Esophagus (tissue), 2 donors: ENCODE results near the gene SLC7A5. TPM values are rescaled to one million over a fixed set of nuclear protein-coding genes. Genes with fewer than 3 reads are reported as not detected.
A peak's percentile ranks its signal among the peaks of the same experiment; 100 is the strongest.
"Not testable (repeated sequence)": the region's sequence is repeated elsewhere in the genome, so short reads cannot be mapped to it uniquely, and the experiment has no call there.

Experiments used
- H3K27ac ChIP-seq, 2 donors: one replicate each; pipeline ENCODE4 v1.5.1; 2013; ENCODE audit warnings: low read depth in 2 of 2, mild to moderate bottlenecking in 2 of 2, inconsistent platforms in 1 of 2, low read length in 1 of 2, moderate library complexity in 1 of 2
- H3K27me3 ChIP-seq, 2 donors: one replicate each; pipeline ENCODE4 v1.6.1; 2013; ENCODE audit warnings: low read length in 2 of 2, control low read depth in 1 of 2, mild to moderate bottlenecking in 1 of 2; ENCODE audit not compliant: insufficient read depth in 2 of 2, control insufficient read depth in 1 of 2
- H3K36me3 ChIP-seq, 2 donors: one replicate each; pipeline ENCODE4 v1.6.1; 2013; ENCODE audit warnings: low read length in 1 of 2; ENCODE audit not compliant: control insufficient read depth in 2 of 2, insufficient read depth in 2 of 2
- H3K4me1 ChIP-seq, 2 donors: one replicate each; pipeline ENCODE4 v1.6.1; 2013; ENCODE audit warnings: low read length in 1 of 2; ENCODE audit not compliant: control insufficient read depth in 2 of 2, insufficient read depth in 2 of 2
- H3K4me3 ChIP-seq, 2 donors: one replicate each; pipeline ENCODE4 v1.5.1; 2013; ENCODE audit warnings: low read length in 2 of 2, mild to moderate bottlenecking in 2 of 2, low read depth in 1 of 2, moderate library complexity in 1 of 2
- H3K9me3 ChIP-seq, 2 donors: one replicate each; pipeline ENCODE4 v1.6.1; 2013; ENCODE audit warnings: mild to moderate bottlenecking in 2 of 2, low read depth in 1 of 2, low read length in 1 of 2, moderate library complexity in 1 of 2; ENCODE audit not compliant: control insufficient read depth in 2 of 2, insufficient read depth in 1 of 2
- WGBS, 2 donors: extraction: QIAGEN DNeasy Blood & Tissue Kit; methylation state at CpG; one replicate each; pipeline ENCODE4 v1.1.7; 2013; 5-methylcytosine and 5-hydroxymethylcytosine counted together
- polyA plus RNA-seq, 2 donors: library from polyadenylated mRNA; stranded (reverse); fragments of 200-250 nt; gene quantifications; one replicate each; pipeline ENCODE4 v1.2.3, GENCODE V29; 2013
- donor health status: healthy with polysubstance abuse.
- donor health status: Bipolar disorder and iron deficiency.

The SLC7A5 gene
- polyA plus RNA-seq, 2 donors: 117 to 138 TPM

DNA sequence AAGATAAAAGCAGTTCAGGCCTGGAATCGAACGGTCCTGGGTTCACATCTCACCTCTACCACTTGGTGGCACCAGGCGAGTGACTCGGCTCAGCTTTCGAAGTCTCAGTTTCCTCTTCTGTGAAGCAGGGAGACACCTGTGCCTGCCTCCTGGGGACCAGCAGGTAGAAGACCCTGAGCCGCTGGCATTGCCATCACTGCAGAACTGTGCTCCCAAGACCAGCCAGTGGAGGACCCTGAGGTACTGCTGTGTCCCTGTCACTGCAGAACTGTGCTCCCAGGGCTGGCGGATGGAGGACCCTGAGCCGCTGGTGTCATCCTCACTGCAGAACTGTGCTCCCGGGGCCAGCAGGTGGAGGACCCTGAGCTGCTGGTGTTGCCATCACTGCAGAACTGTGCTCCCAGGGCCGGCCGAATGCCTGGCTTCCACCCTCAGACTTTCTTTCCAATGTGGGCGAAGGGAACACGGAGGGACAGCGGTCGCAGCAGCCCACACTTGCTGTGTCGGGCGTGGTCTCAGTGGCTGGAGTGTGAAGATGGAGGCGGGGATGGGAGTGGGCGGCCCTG lies 8.7 kb upstream of the SLC7A5 start:
- no peak overlapping the region for H3K4me3 ChIP-seq
- H3K9me3 ChIP-seq: peaks cover 0 to 4% of the 10 kb centered on the region in 2 donors
- WGBS, 2 donors: 79 to 80% methylated on average over 19 of the region's 19 CpGs
- H3K36me3 ChIP-seq: no peaks in the 10 kb centered on the region
- H3K27ac ChIP-seq: no peak overlapping the region
- peaks cover 0 to 3% of the 10 kb centered on the region in 2 donors for H3K27me3 ChIP-seq
- H3K4me1 ChIP-seq: no peaks in the 10 kb centered on the region

DNA sequence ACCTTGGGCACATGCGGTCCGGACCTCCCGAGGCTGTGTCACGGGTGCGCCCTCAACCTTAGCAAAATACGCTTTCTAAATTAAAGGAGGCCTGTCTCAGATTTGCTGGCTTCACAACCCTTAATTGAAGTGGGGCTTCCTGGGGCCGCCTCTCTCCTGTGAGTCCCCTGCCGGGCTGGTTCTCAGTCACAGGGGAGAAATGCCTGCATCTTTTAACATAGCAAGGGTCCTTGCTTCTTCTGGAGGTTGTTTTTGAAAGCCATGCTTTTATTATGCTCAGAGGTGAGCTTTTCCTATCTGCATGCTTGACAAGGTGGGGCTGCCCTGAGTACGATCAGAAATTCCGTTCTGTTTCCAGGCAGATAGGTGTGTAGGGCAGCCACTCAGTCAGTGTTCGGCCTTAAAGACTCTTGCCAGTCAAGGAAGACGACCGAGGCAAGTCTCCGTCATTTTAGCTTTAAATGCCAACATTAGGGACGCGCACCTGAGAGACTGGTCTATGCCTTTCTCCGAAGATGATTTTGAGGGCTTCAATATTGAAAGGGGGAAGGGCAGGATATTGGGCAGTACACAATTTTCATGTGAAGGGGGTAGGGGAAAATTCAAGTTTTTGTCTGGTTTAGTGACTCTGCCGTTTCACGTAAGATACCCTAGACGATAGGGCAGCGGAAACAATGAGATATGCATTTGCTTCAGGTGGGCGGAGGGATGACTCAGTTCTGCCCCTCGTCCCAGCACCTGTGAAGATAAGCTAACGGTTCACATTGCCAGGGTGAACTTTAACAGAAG lies 5.5 kb upstream of the SLC7A5 start:
- Histone ChIP-seq H3K4me1 (peaks cover 0 to 3% of the 10 kb centered on the region in 2 donors), H3K27ac (no peak overlapping the region), H3K27me3 (peaks cover 0 to 3% of the 10 kb centered on the region in 2 donors), H3K9me3 (peaks cover 0 to 4% of the 10 kb centered on the region in 2 donors), H3K36me3 (no peaks in the 10 kb centered on the region), H3K4me3 (no peak overlapping the region)
- WGBS, 2 donors: 50 to 60% methylated on average over 24 of the region's 24 CpGs

DNA sequence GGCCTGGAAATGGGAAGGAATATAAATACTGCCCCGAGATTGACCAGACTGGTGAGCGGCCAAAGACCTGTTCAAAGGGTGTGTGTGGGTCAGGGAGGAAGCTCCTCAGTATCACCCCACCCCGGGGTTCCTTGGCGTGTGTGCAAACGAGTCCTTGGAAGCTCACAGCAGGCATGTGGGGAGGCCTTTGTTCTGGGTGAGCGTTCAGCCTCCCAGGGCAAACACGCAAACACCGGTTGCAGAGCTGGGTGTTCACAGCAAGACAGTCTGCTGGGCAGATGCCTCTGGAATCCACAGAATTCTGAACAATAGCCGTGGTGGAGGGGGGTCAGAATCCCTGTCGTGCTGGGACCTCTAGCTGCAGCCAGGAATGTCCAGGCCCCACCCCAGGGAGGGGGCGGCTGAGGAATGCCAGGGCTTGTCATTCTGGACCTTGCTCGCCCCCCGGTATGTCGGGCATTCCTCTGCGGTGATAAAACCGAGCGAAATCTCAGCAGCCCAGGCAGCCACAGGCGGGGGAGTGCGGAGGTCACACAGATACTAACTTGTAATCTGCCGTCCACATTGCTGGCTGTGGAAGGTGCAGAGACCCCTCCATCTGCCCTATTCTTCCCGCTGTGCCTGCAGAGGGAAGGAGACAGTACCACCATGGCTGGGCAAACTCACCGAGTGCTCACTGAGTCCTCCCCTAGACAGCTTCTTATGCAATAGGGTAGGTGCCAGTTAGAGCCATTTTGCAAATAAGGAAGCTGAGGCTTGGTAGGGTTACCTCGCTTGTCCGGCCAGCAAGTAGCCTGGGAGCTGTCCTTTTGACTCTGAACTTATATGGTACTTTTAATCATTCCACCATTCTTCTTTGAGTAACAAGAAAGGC lies 1.3 kb upstream of the SLC7A5 start:
- H3K27ac ChIP-seq: peak overlapping the region in 1 of 2 donors; percentile 49
- not testable (repeated sequence) for H3K9me3 ChIP-seq, H3K27me3 ChIP-seq, H3K4me3 ChIP-seq, H3K4me1 ChIP-seq, H3K36me3 ChIP-seq
- WGBS, 2 donors: 59% methylated on average over 21 to 24 of the region's 24 CpGs

DNA sequence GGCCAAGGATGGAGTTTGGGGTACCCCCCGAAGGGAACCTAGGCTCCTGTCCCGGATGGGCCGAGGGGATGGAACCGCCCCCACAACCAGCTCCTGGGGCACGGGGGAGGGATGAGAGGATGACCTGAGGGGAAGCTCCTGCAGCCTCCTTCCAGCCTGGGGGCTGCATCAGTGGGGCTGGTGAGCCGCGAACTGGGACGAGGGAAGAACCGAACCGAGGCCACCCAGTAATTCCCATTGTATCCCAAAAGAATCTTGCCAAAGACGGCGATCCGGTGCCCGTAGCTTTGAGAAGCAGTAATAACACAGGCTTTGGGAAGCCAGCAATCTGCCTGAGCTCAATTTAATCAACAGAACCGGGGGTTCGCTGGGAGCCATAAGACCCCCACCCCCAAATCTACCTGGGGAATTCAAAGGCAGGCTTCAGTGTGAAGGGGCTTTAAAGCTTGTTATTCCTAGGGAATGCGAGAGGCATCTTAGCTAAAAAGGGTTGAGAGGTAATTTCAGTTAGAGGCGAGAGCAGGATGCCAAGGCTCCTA lies 641 bp upstream of the SLC7A5 start:
- not testable (repeated sequence) for H3K27me3 ChIP-seq, H3K36me3 ChIP-seq, H3K4me3 ChIP-seq, H3K9me3 ChIP-seq, H3K4me1 ChIP-seq
- peak overlapping the region in 1 of 2 donors; percentile 49 for H3K27ac ChIP-seq
- WGBS, 2 donors: 85 to 86% methylated on average over 18 of the region's 18 CpGs

DNA sequence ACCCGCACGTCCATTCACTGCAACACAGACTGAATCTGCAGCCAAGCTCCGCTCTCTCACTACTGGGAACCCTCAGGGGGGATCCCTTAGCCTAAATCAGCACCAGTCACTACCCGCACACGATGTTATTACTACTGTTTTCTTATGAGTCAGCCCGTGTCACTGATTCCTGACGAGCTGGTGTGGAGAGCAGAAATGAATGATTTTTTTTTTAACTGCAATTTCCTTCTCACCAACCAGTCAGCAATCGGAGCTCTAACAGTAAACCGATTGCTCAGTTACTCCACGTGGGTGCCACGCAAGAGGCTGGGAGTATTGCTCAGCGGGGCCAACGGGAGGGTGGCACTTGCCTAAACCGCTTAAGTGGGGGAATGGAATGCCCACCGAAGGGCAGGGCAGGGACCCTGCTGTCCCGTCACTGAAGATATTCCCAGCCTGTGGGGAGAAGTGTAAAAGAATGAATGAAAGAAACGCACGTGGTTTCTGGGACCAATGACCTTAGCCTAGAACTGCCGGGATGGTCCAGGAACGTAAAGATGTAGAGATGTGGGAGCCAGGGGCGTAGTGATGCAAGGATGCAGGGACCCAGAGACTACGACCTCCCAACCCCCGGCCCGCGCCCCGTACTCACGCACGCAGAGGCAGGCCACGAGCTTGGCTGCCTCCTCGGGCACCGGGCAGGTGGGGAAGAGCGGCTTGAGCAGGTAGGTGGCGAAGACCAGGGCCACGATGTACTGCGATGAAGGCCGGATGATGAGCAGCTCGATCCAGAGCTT lies 865 bp downstream of the SLC7A5 start:
- not testable (repeated sequence) for H3K4me1 ChIP-seq, H3K9me3 ChIP-seq, H3K36me3 ChIP-seq, H3K27me3 ChIP-seq
- peak overlapping the region; percentile 58 to 79 for H3K4me3 ChIP-seq
- H3K27ac ChIP-seq: peak overlapping the region; percentile 77 to 87
- 5 to 12% methylated on average over 33 to 36 of the region's 37 CpGs for WGBS, 2 donors

DNA sequence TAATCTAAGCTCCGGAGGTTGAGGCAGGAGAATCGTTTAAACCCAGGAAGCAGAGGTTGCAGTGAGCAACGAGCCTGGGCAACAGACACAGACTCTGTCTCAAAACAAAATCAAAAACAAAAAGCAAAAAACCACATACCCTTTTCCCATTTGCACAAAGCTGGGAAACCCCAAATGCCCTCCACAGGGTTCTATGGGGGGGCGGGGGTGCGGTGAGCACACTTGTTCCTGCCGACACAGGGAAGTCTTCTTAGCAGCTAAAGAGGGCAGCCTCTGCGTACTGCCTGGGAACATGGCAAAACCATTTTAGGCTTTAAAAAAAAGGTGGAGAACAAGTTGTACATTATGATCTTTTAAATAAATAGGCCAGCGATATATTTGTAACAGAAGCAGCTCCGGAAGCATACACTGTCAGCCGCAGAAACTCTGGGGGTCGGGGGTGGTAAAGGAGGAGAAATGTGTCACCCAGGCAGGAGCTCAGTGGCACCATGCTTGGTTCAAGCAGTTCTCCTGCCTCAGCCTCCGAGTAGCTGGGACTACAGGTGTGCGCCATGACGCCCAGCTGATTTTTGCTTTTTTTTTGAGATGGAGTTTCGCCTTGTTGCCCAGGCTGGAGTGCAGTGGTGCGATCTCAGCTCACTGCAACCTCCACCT lies 3.3 kb downstream of the SLC7A5 start:
- H3K27me3 ChIP-seq, H3K9me3 ChIP-seq, H3K36me3 ChIP-seq: not testable (repeated sequence)
- H3K4me3 ChIP-seq: peak overlapping the region; percentile 27 to 32
- peak overlapping the region; percentile 39 to 58 for H3K27ac ChIP-seq
- WGBS, 2 donors: 37 to 63% methylated on average over 16 of the region's 16 CpGs
- H3K4me1 ChIP-seq: peaks cover 4 to 20% of the 10 kb centered on the region in 2 donors

DNA sequence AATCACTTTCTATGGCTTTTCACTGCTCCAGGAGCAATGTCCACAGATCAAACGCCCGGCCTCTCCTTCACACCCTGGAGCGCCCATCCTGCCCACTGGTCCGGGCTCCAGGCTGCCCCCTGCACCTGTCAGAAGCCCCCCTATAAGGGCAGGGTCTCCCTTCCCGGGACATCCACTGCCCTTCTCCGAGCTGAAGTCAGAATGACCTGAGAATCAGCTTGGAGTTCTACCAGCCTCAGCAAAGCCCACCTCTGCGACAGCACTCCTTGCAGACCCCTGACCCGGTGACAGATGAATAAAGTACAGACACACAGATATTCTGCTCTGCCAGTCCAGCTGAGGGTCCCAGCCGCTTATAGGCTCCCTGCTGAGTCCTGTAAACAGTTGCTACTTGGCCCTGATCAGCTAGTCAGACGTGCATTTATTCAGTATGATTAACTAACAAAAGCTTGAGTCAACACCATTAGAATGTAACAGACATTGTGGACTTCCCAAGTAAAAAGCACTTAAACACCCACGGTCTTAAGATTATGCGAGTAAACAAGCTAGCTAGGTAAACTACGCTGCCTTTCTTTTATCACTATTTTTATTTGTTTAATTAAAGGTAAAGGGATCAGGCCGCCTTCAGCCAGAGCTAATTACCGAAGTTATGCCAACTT lies 4.8 kb downstream of the SLC7A5 start:
- Histone ChIP-seq H3K27me3 (no peaks in the 10 kb centered on the region), H3K4me1 (peaks cover 8 to 25% of the 10 kb centered on the region in 2 donors), H3K36me3 (peaks cover 0 to 2% of the 10 kb centered on the region in 2 donors), H3K27ac (peak overlapping the region in 1 of 2 donors; percentile 4), H3K9me3 (no peaks in the 10 kb centered on the region), H3K4me3 (peak overlapping the region; percentile 19 to 27)
- WGBS, 2 donors: 50 to 54% methylated on average over 15 of the region's 15 CpGs

DNA sequence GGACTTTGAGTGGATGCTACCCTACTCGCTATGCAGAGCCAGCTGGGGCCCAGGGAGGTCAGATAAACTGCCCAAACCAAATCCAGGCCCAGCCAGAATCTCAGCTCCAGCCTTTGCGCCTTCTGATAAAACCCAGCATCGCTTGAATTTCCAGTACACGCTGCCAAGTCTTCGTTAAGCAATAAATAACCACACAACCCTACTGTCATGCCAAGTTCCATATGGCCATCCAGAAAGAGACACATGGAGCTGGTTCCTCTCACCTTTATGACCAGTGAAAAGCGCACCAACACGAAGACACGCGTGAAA lies 6.0 kb downstream of the SLC7A5 start:
- not testable (repeated sequence) for H3K27me3 ChIP-seq, H3K36me3 ChIP-seq, H3K9me3 ChIP-seq
- Histone ChIP-seq H3K4me3 (peak overlapping the region in 1 of 2 donors; percentile 15), H3K27ac (peak overlapping the region; percentile 12 to 60), H3K4me1 (peaks cover 8 to 18% of the 10 kb centered on the region in 2 donors)
- WGBS, 2 donors: 53 to 61% methylated on average over 9 of the region's 9 CpGs
